Urinary bladder (tissue), 4 donors: ENCODE data around the gene WFS1. TPM values are rescaled to one million over a fixed set of nuclear protein-coding genes. Genes with fewer than 3 reads are reported as not detected.

Source experiments
- DNase-seq: peaks from one replicate; pipeline ENCODE4 v3.0.0-alpha.2; 2015; ENCODE audit errors: extremely low spot score
- H3K27ac ChIP-seq: one replicate; pipeline ENCODE4 v1.5.1; 2013; ENCODE audit warnings: low read depth, mild to moderate bottlenecking, moderate library complexity
- H3K36me3 ChIP-seq: one replicate; pipeline ENCODE4 v1.6.1; 2013; ENCODE audit warnings: mild to moderate bottlenecking, moderate library complexity; ENCODE audit not compliant: insufficient read depth
- H3K4me1 ChIP-seq: one replicate; pipeline ENCODE4 v1.6.1; 2013; ENCODE audit warnings: mild to moderate bottlenecking, moderate library complexity; ENCODE audit not compliant: insufficient read depth
- H3K4me3 ChIP-seq: one replicate; pipeline ENCODE4 v1.5.1; 2013; ENCODE audit warnings: low read depth, low read length
- WGBS: extraction: QIAGEN DNeasy Blood & Tissue Kit; methylation state at CpG from one replicate; pipeline ENCODE4 v1.1.7; 2013; 5-methylcytosine and 5-hydroxymethylcytosine counted together
- polyA plus RNA-seq: library from polyadenylated mRNA; stranded (reverse); fragments of 200-250 nt; gene quantifications from one replicate; pipeline ENCODE4 v1.2.3, GENCODE V29; 2013
- total RNA-seq: library from RNA; depleted of rRNA; stranded (reverse); fragments of >200 nt; gene quantifications from one replicate; pipeline ENCODE4 v1.2.3, GENCODE V29; 2014
- donor health status: healthy with polysubstance abuse.
- donor health status: healthy.

Gene WFS1
- total RNA-seq (20.5 TPM), polyA plus RNA-seq (85.3 TPM)

- Histone ChIP-seq H3K4me3 (peak within 1 kb of the TSS; percentile 93), H3K27ac (peak within 1 kb of the TSS; percentile 68), H3K36me3 (no peaks in the 10 kb centered on the region), H3K4me1 (no peaks in the 10 kb centered on the region)
- under 1% methylated on average over 104 of the region's 104 CpGs for WGBS
- peak; percentile 93 for DNase-seq
Observed at GRCh38 chr4:6269616-6270511, at the start of gene WFS1. TSS of gene WFS1 (plus strand) at chr4:6269850. CDS start at chr4:6277456, 7,606 bp downstream.

GRCh38 chr4:6221301-6221850 is 48.3 kb upstream of the WFS1 start:
- 13% methylated on average over 16 of the region's 16 CpGs for WGBS
- no peaks in the 10 kb centered on the region for H3K36me3 ChIP-seq
- H3K4me3 ChIP-seq, result no peak overlapping the region
- H3K4me1 ChIP-seq, result no peaks in the 10 kb centered on the region
- no peak for DNase-seq
- no peak overlapping the region for H3K27ac ChIP-seq

GRCh38 chr4:6221851-6222760 is 47.5 kb upstream of the WFS1 start:
- H3K4me1 ChIP-seq, result no peaks in the 10 kb centered on the region
- 7% methylated on average over 84 of the region's 84 CpGs for WGBS
- H3K36me3 ChIP-seq, result no peaks in the 10 kb centered on the region
- DNase-seq, result no peak
- H3K27ac ChIP-seq, result no peak overlapping the region
- peak overlapping the region; percentile 11 for H3K4me3 ChIP-seq

GRCh38 chr4:6222761-6223292 is 46.8 kb upstream of the WFS1 start:
- Histone ChIP-seq H3K27ac (no peak overlapping the region), H3K4me1 (no peaks in the 10 kb centered on the region), H3K4me3 (no peak overlapping the region), H3K36me3 (no peaks in the 10 kb centered on the region)
- no peak for DNase-seq
- WGBS, result 57% methylated on average over 10 of the region's 10 CpGs

- Histone ChIP-seq H3K27ac (no peak overlapping the region), H3K4me3 (no peak overlapping the region), H3K4me1 (no peaks in the 10 kb centered on the region), H3K36me3 (no peaks in the 10 kb centered on the region)
- 65% methylated on average over 3 of the region's 3 CpGs for WGBS
- no peak for DNase-seq
Observed at GRCh38 chr4:6224735-6225134, 44.9 kb upstream of the WFS1 start.

- Histone ChIP-seq H3K4me1 (no peaks in the 10 kb centered on the region), H3K36me3 (no peaks in the 10 kb centered on the region), H3K27ac (no peak overlapping the region), H3K4me3 (no peak overlapping the region)
- no peak for DNase-seq
- 39% methylated on average over 7 of the region's 7 CpGs for WGBS
Observed at GRCh38 chr4:6225469-6225868, 44.2 kb upstream of the WFS1 start.

- Histone ChIP-seq H3K4me1 (no peaks in the 10 kb centered on the region), H3K4me3 (no peak overlapping the region), H3K36me3 (no peaks in the 10 kb centered on the region), H3K27ac (no peak overlapping the region)
- DNase-seq, result no peak
- WGBS, result 80% methylated on average over 7 of the region's 7 CpGs
Observed at GRCh38 chr4:6226506-6226905, 43.1 kb upstream of the WFS1 start.

- Histone ChIP-seq H3K27ac (no peak overlapping the region), H3K36me3 (no peaks in the 10 kb centered on the region), H3K4me3 (no peak overlapping the region), H3K4me1 (no peaks in the 10 kb centered on the region)
- 63% methylated on average over 12 of the region's 12 CpGs for WGBS
- DNase-seq, result no peak
Observed at GRCh38 chr4:6227412-6228157, 42.1 kb upstream of the WFS1 start.

- no peaks in the 10 kb centered on the region for H3K4me1 ChIP-seq
- no peaks in the 10 kb centered on the region for H3K36me3 ChIP-seq
- DNase-seq, result no peak
- no peak overlapping the region for H3K4me3 ChIP-seq
- no peak overlapping the region for H3K27ac ChIP-seq
- 80% methylated on average over 16 of the region's 16 CpGs for WGBS
Observed at GRCh38 chr4:6228158-6229067, 41.2 kb upstream of the WFS1 start.

GRCh38 chr4:6229095-6229494 is 40.6 kb upstream of the WFS1 start:
- no peak for DNase-seq
- 38% methylated on average over 7 of the region's 7 CpGs for WGBS
- H3K4me1 ChIP-seq, result no peaks in the 10 kb centered on the region
- no peak overlapping the region for H3K4me3 ChIP-seq
- no peaks in the 10 kb centered on the region for H3K36me3 ChIP-seq
- H3K27ac ChIP-seq, result no peak overlapping the region

- H3K4me3 ChIP-seq, result no peak overlapping the region
- H3K4me1 ChIP-seq, result no peaks in the 10 kb centered on the region
- no peaks in the 10 kb centered on the region for H3K36me3 ChIP-seq
- no peak overlapping the region for H3K27ac ChIP-seq
- 73% methylated on average over 18 of the region's 18 CpGs for WGBS
- no peak for DNase-seq
Observed at GRCh38 chr4:6229671-6230501, 39.8 kb upstream of the WFS1 start.

- no peaks in the 10 kb centered on the region for H3K36me3 ChIP-seq
- H3K4me1 ChIP-seq, result no peaks in the 10 kb centered on the region
- 72% methylated on average over 3 of the region's 3 CpGs for WGBS
- H3K4me3 ChIP-seq, result no peak overlapping the region
- H3K27ac ChIP-seq, result no peak overlapping the region
- DNase-seq, result no peak
Observed at GRCh38 chr4:6230502-6230785, 39.2 kb upstream of the WFS1 start.
